Nephron progenitor cell (in vitro differentiated cells): Measurements from ENCODE around the gene PNPLA8.

Source experiments
- DNase-seq: peaks from one replicate; pipeline ENCODE4 v3.0.0; 2021
- H3K27ac Mint-ChIP-seq: 2 replicates; pipeline ENCODE4 v1.8.0; 2021; ENCODE audit warnings: mild to moderate bottlenecking, moderate library complexity, mixed read lengths
- H3K27me3 Mint-ChIP-seq: 2 replicates; pipeline ENCODE4 v1.8.0; 2021; ENCODE audit warnings: mild to moderate bottlenecking, low read depth, mixed read lengths; ENCODE audit not compliant: poor library complexity
- H3K36me3 Mint-ChIP-seq: 2 replicates; pipeline ENCODE4 v1.8.0; 2021; ENCODE audit warnings: low read depth, mixed read lengths
- H3K4me1 Mint-ChIP-seq: 2 replicates; pipeline ENCODE4 v1.8.0; 2021; ENCODE audit warnings: mixed read lengths
- H3K4me3 Mint-ChIP-seq: 2 replicates; pipeline ENCODE4 v1.8.0; 2021; ENCODE audit warnings: mild to moderate bottlenecking, moderate library complexity, mixed read lengths
- H3K9me3 Mint-ChIP-seq: 2 replicates; pipeline ENCODE4 v1.8.0; 2021; ENCODE audit warnings: mild to moderate bottlenecking, moderate library complexity, mixed read lengths
- TF ChIP-seq, protein P1 (sequence below): fragments of 200-600 bp; sonication (generic); IDR thresholded peaks from 2 replicates; pipeline ENCODE4 v1.5.0; 2021; ENCODE audit warnings: antibody characterized with exemption

PNPLA8 gene

DNA sequence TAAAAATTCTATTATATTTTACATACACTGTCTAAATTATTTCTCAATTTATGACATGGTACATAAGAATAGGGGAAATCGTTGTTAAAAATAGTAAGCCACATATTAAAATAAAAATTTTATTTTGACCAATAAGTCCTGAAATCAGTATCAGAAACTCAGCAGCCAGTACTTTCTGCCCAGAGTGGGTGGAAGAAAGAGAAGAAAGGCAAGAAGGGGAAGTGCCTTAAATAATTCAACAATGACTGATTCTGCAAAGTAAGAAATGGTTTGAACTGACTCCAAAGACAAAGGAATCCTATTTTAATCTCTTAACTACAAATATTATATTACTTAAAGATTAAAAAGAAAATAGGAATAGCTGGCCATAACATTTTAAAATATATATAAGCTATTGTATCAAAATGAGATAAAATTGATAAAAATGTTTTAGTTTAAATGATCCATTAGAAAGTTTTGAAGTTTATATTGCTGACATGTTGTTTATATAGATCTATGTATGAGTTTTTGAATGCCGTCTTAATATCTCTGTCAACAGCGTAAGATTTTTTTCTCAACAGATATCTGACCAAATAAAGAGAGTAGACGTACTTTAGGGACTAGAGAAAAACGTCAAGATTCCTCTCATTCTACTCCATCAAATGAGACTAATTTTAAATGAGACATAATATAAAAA is 39.5 kb downstream of the PNPLA8 start:
- DNase-seq, result no peak
- Mint-ChIP-seq H3K4me1 (no peaks in the 10 kb centered on the region), H3K36me3 (peaks cover 5% of the 10 kb centered on the region), H3K9me3 (no peaks in the 10 kb centered on the region), H3K27ac (no peak overlapping the region), H3K27me3 (no peaks in the 10 kb centered on the region), H3K4me3 (no peak overlapping the region)
- TF ChIP-seq, protein P1, sequence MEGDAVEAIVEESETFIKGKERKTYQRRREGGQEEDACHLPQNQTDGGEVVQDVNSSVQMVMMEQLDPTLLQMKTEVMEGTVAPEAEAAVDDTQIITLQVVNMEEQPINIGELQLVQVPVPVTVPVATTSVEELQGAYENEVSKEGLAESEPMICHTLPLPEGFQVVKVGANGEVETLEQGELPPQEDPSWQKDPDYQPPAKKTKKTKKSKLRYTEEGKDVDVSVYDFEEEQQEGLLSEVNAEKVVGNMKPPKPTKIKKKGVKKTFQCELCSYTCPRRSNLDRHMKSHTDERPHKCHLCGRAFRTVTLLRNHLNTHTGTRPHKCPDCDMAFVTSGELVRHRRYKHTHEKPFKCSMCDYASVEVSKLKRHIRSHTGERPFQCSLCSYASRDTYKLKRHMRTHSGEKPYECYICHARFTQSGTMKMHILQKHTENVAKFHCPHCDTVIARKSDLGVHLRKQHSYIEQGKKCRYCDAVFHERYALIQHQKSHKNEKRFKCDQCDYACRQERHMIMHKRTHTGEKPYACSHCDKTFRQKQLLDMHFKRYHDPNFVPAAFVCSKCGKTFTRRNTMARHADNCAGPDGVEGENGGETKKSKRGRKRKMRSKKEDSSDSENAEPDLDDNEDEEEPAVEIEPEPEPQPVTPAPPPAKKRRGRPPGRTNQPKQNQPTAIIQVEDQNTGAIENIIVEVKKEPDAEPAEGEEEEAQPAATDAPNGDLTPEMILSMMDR, result no peak

DNA sequence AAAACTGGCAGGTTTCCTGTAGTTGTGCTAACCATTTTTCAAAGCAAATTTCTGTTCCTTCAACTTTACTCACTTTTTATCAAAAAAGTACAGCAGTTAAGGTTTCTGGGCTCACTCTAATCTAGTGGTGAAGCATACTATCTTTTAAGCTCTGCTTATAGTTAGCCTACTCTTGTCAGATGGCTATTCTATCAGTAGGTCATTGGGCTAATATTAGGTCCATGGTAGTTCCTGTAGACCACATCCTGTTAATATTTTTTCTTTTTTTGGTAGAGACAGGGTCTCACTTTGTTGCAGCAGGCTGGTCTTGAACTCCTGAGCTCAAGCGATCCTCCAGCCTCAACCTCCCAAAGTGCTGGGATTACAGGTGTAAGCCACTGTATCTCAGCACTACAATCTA is 41.8 kb downstream of the PNPLA8 start:
- no peaks in the 10 kb centered on the region for H3K27me3 Mint-ChIP-seq
- no peak overlapping the region for H3K4me3 Mint-ChIP-seq
- no peaks in the 10 kb centered on the region for H3K4me1 Mint-ChIP-seq
- TF ChIP-seq, protein P1, result no peak
- no peak for DNase-seq
- H3K36me3 Mint-ChIP-seq, result peaks cover 5% of the 10 kb centered on the region
- H3K27ac Mint-ChIP-seq, result no peak overlapping the region
- H3K9me3 Mint-ChIP-seq, result no peaks in the 10 kb centered on the region

DNA sequence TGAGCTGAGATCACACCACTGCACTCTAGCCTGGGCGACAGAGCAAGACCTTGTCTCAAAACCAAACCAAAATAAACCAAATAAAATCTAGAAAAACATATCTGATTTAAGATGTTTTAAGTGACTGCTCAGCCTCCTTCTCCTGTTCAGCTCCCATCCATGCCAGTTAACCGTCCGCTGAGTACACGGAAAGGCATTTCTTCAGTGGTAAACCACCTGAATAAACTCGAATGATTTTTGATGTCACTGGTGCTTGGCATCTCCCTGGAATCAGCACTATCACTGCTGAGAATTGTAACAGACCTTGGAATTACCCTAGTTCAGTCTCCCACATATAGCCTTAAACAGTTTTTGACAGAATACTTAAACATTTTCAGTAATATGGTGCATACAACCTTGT is 45.6 kb downstream of the PNPLA8 start:
- Mint-ChIP-seq H3K4me3 (no peak overlapping the region), H3K9me3 (no peaks in the 10 kb centered on the region), H3K27ac (no peak overlapping the region), H3K4me1 (no peaks in the 10 kb centered on the region), H3K36me3 (peaks cover 11% of the 10 kb centered on the region), H3K27me3 (no peaks in the 10 kb centered on the region)
- TF ChIP-seq, protein P1, result no peak
- DNase-seq, result no peak

DNA sequence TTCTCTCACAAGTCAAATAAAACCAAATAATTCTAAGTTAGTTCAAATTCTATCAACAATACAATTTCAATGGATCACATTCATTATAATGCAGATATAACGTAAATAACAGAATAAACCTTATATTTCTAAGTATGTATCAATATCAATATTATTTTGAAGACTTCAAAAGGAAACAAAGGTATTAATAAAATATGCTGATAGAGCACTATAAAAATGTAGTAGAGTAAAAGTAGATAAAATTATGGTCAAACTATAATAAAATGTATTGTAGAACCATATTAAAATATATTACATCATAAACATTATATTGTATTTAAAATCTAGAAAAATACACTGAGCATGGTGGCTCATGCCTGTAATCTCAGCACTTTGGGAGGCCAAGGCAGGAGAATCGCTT is 46.2 kb downstream of the PNPLA8 start:
- H3K27ac Mint-ChIP-seq, result no peak overlapping the region
- H3K9me3 Mint-ChIP-seq, result no peaks in the 10 kb centered on the region
- peaks cover 11% of the 10 kb centered on the region for H3K36me3 Mint-ChIP-seq
- DNase-seq, result no peak
- TF ChIP-seq, protein P1, result no peak
- H3K4me1 Mint-ChIP-seq, result no peaks in the 10 kb centered on the region
- no peak overlapping the region for H3K4me3 Mint-ChIP-seq
- no peaks in the 10 kb centered on the region for H3K27me3 Mint-ChIP-seq

DNA sequence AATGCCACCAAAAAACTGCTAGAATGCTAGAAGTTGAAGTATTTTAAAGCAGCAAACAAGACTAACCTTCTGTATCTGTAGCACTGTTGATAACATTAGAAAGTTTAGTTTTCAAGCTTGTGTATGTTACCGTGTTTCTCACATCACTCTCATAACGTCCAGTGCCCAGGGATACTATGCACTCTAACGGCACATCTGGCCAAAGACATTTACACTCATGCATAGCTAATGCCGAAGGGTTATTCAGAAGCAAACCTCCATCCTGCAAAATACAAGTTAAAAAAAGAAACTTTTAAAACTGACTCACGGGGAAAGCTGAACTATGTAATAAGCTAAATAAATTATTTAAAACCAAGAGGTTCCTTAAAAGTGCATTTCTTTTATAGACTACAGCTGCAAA is 46.8 kb downstream of the PNPLA8 start:
- TF ChIP-seq, protein P1, result no peak
- Mint-ChIP-seq H3K36me3 (peaks cover 6% of the 10 kb centered on the region), H3K4me1 (no peaks in the 10 kb centered on the region), H3K27me3 (no peaks in the 10 kb centered on the region), H3K4me3 (no peak overlapping the region), H3K9me3 (no peaks in the 10 kb centered on the region), H3K27ac (no peak overlapping the region)
- DNase-seq, result no peak

DNA sequence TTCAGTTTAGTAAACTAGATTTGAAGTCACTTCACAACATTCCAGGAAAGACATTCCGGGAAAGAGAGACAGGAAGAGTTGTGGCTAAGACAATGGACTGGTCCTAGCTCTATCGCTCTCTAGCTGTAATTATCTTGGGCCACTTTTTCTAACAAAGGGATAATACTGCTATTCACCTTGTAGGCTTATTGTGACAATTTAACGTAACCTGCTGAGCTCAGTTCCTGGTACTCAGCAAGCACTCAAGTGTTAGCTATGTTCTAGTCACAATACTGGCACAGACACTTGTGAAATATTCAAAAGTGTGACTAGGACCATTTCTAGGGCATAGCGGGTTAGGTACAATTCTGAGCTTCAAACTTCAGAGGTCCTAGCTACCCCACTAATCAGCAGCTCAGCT is 57.7 kb downstream of the PNPLA8 start:
- H3K4me1 Mint-ChIP-seq, result no peaks in the 10 kb centered on the region
- H3K4me3 Mint-ChIP-seq, result no peak overlapping the region
- no peaks in the 10 kb centered on the region for H3K9me3 Mint-ChIP-seq
- TF ChIP-seq, protein P1, result no peak
- H3K27me3 Mint-ChIP-seq, result peaks cover 8% of the 10 kb centered on the region
- H3K27ac Mint-ChIP-seq, result no peak overlapping the region
- DNase-seq, result no peak
- no peaks in the 10 kb centered on the region for H3K36me3 Mint-ChIP-seq
